H9 (cell line): ENCODE measurements around the gene AKR1D1. TPM values are rescaled to one million over a fixed set of nuclear protein-coding genes. Genes with fewer than 3 reads are reported as not detected.

Source experiments
- DNase-seq: peaks from one replicate; pipeline ENCODE4 v3.0.0-alpha.2; 2017
- H2AFZ ChIP-seq: one replicate; pipeline ENCODE4 v1.6.1; 2013; ENCODE audit warnings: mild to moderate bottlenecking, low read length, control low read depth, moderate library complexity
- H2AK5ac ChIP-seq: 2 replicates; pipeline ENCODE4 v1.6.1; 2013; ENCODE audit warnings: low read length, control low read depth, mixed read lengths; ENCODE audit not compliant: insufficient read length
- H2BK120ac ChIP-seq: one replicate; pipeline ENCODE4 v1.6.1; 2013; ENCODE audit warnings: low read depth, mild to moderate bottlenecking, low read length, control low read depth, inconsistent platforms; ENCODE audit not compliant: poor library complexity, severe bottlenecking
- H2BK12ac ChIP-seq: 2 replicates; pipeline ENCODE4 v1.6.1; 2013; ENCODE audit warnings: low read length, control low read depth, mixed read lengths, low read depth; ENCODE audit not compliant: insufficient read length
- H2BK15ac ChIP-seq: 2 replicates; pipeline ENCODE4 v1.6.1; 2013; ENCODE audit warnings: low read depth, low read length, control low read depth
- H2BK20ac ChIP-seq: one replicate; pipeline ENCODE4 v1.6.1; 2013; ENCODE audit warnings: low read depth, mild to moderate bottlenecking, low read length, control low read depth, inconsistent platforms; ENCODE audit not compliant: poor library complexity, severe bottlenecking
- H2BK5ac ChIP-seq: 2 replicates; pipeline ENCODE4 v1.6.1; 2013; ENCODE audit warnings: low read length, control low read depth, mixed read lengths; ENCODE audit not compliant: insufficient read length
- H3K14ac ChIP-seq: 2 replicates; pipeline ENCODE4 v1.6.1; 2013; ENCODE audit warnings: low read length, control low read depth; ENCODE audit not compliant: insufficient read depth
- H3K18ac ChIP-seq: 2 replicates; pipeline ENCODE4 v1.6.1; 2013; ENCODE audit warnings: low read depth, mild to moderate bottlenecking, mixed read lengths, low read length, control low read depth; ENCODE audit not compliant: insufficient read length
- H3K23ac ChIP-seq: 2 replicates; pipeline ENCODE4 v1.6.1; 2013; ENCODE audit warnings: low read length, control low read depth, mixed read lengths, low read depth; ENCODE audit not compliant: insufficient read length
- H3K23me2 ChIP-seq: 2 replicates; pipeline ENCODE4 v1.6.1; 2013; ENCODE audit warnings: low read depth, mild to moderate bottlenecking, mixed read lengths, low read length, control low read depth; ENCODE audit not compliant: insufficient read length, poor library complexity, severe bottlenecking
- H3K27ac ChIP-seq: 2 replicates; pipeline ENCODE4 v1.5.1; 2013; ENCODE audit warnings: low read length, control low read depth, mixed read lengths, low read depth; ENCODE audit not compliant: insufficient read length
- H3K27me3 ChIP-seq: 2 replicates; pipeline ENCODE4 v1.6.1; 2013; ENCODE audit warnings: low read length, control low read depth, inconsistent platforms; ENCODE audit not compliant: insufficient read depth
- H3K4ac ChIP-seq: 2 replicates; pipeline ENCODE4 v1.6.1; 2013; ENCODE audit warnings: low read depth, mild to moderate bottlenecking, control low read depth, inconsistent platforms, low read length, moderate library complexity
- H3K4me1 ChIP-seq: 2 replicates; pipeline ENCODE4 v1.6.1; 2013; ENCODE audit warnings: low read length, control low read depth, inconsistent platforms; ENCODE audit not compliant: insufficient read depth
- H3K4me2 ChIP-seq: 2 replicates; pipeline ENCODE4 v1.6.1; 2013; ENCODE audit warnings: low read length, control low read depth, mixed read lengths; ENCODE audit not compliant: insufficient read length, insufficient read depth
- H3K56ac ChIP-seq: 2 replicates; pipeline ENCODE4 v1.6.1; 2013; ENCODE audit warnings: low read depth, mild to moderate bottlenecking, mixed read lengths, low read length, control low read depth; ENCODE audit not compliant: insufficient read length
- H3K79me1 ChIP-seq: 2 replicates; pipeline ENCODE4 v1.6.1; 2013; ENCODE audit warnings: low read depth, mild to moderate bottlenecking, moderate library complexity, low read length, control low read depth, inconsistent platforms; ENCODE audit not compliant: insufficient read depth, poor library complexity, severe bottlenecking
- H3K79me2 ChIP-seq: 2 replicates; pipeline ENCODE4 v1.6.1; 2013; ENCODE audit warnings: low read length, control low read depth, inconsistent platforms; ENCODE audit not compliant: insufficient read depth
- H3K9ac ChIP-seq: 2 replicates; pipeline ENCODE4 v1.6.1; 2013; ENCODE audit warnings: low read length, control low read depth, mixed read lengths; ENCODE audit not compliant: insufficient read length; ENCODE audit errors: extremely low read depth
- H3K9me3 ChIP-seq: one replicate; pipeline ENCODE4 v1.6.1; 2013; ENCODE audit warnings: low read depth, low read length, inconsistent platforms; ENCODE audit not compliant: control insufficient read depth
- H3T11ph ChIP-seq: one replicate; pipeline ENCODE4 v1.6.1; 2013; ENCODE audit warnings: mild to moderate bottlenecking, low read length, control low read depth, inconsistent platforms
- H4K20me1 ChIP-seq: one replicate; pipeline ENCODE4 v1.6.1; 2013; ENCODE audit not compliant: control insufficient read depth, insufficient read length, insufficient read depth
- H4K5ac ChIP-seq: 2 replicates; pipeline ENCODE4 v1.6.1; 2013; ENCODE audit warnings: low read depth, mild to moderate bottlenecking, mixed read lengths, low read length, control low read depth; ENCODE audit not compliant: insufficient read length
- H4K8ac ChIP-seq: replicated peaks from 2 replicates; pipeline ENCODE4 v1.6.1; 2013; ENCODE audit warnings: low read length, control low read depth, mixed read lengths, low read depth; ENCODE audit not compliant: insufficient read length
- H4K91ac ChIP-seq: 2 replicates; pipeline ENCODE4 v1.6.1; 2013; ENCODE audit warnings: low read depth, mild to moderate bottlenecking, moderate library complexity, mixed read lengths, low read length, control low read depth; ENCODE audit not compliant: insufficient read length
- H3K27ac Mint-ChIP-seq, 3 experiments: 2 replicates in 2 of 3; 3 replicates in 1 of 3; pipeline ENCODE4 v1.8.0; 2020 to 2021; ENCODE audit warnings: mixed read lengths in 3 of 3, mild to moderate bottlenecking in 1 of 3, moderate library complexity in 1 of 3
- H3K27me3 Mint-ChIP-seq: 2 replicates; pipeline ENCODE4 v1.8.0; 2021; ENCODE audit warnings: low read depth, mild to moderate bottlenecking, moderate library complexity, mixed read lengths
- H3K36me3 Mint-ChIP-seq, 3 experiments: 2 replicates in 2 of 3; 3 replicates in 1 of 3; pipeline ENCODE4 v1.8.0; 2020 to 2021; ENCODE audit warnings: low read depth in 3 of 3, mixed read lengths in 3 of 3; ENCODE audit not compliant: insufficient read depth in 1 of 3
- H3K4me1 Mint-ChIP-seq, 2 experiments: 2 replicates each; pipeline ENCODE4 v1.8.0; 2020; ENCODE audit warnings: mixed read lengths in 2 of 2
- H3K4me3 Mint-ChIP-seq, 2 experiments: 2 replicates in 1 of 2; 3 replicates in 1 of 2; pipeline ENCODE4 v1.8.0; 2020 to 2021; ENCODE audit warnings: mild to moderate bottlenecking in 2 of 2, mixed read lengths in 2 of 2, moderate library complexity in 1 of 2
- H3K9me3 Mint-ChIP-seq, 2 experiments: 2 replicates in 1 of 2; 3 replicates in 1 of 2; pipeline ENCODE4 v1.8.0; 2020; ENCODE audit warnings: mild to moderate bottlenecking in 2 of 2, mixed read lengths in 2 of 2, moderate library complexity in 1 of 2
- WGBS: extraction: QIAGEN DNeasy Blood & Tissue Kit; methylation state at CpG from one replicate; pipeline ENCODE4 v1.1.7; 2013; ENCODE audit warnings: missing lambda C conversion rate, low lambda C conversion rate, mixed read lengths; ENCODE audit not compliant: insufficient read length; ENCODE audit errors: extremely low coverage; 5-methylcytosine and 5-hydroxymethylcytosine counted together
- total RNA-seq: library from RNA; stranded (reverse); gene quantifications from 2 replicates; pipeline ENCODE4 v1.2.1, GENCODE V29; 2021
- TF ChIP-seq, protein P1 (sequence below): fragments of 200-600 bp; sonication (generic); conservative IDR thresholded peaks from 3 replicates; pipeline ENCODE4 v1.8.0; 2021; ENCODE audit warnings: antibody characterized with exemption, mild to moderate bottlenecking

AKR1D1 gene
- total RNA-seq, 1 experiment from 2014 or later = 0.31 TPM

GRCh38 chr7:138070908-138071307, 5.4 kb upstream of the AKR1D1 start:
- no peaks in the 10 kb centered on the region for H3K79me1 ChIP-seq
- no peak overlapping the region for H3K14ac ChIP-seq
- H3K4me2 ChIP-seq = no peak overlapping the region
- peaks cover 26 to 27% of the 10 kb centered on the region in 2 experiments for H3K9me3 Mint-ChIP-seq
- H3K79me2 ChIP-seq = no peaks in the 10 kb centered on the region
- H3K18ac ChIP-seq = no peak overlapping the region
- no peak overlapping the region for H3K4ac ChIP-seq
- no peaks in the 10 kb centered on the region for H3K4me1 ChIP-seq
- no peak overlapping the region for H3K4me3 Mint-ChIP-seq
- TF ChIP-seq, protein P1, sequence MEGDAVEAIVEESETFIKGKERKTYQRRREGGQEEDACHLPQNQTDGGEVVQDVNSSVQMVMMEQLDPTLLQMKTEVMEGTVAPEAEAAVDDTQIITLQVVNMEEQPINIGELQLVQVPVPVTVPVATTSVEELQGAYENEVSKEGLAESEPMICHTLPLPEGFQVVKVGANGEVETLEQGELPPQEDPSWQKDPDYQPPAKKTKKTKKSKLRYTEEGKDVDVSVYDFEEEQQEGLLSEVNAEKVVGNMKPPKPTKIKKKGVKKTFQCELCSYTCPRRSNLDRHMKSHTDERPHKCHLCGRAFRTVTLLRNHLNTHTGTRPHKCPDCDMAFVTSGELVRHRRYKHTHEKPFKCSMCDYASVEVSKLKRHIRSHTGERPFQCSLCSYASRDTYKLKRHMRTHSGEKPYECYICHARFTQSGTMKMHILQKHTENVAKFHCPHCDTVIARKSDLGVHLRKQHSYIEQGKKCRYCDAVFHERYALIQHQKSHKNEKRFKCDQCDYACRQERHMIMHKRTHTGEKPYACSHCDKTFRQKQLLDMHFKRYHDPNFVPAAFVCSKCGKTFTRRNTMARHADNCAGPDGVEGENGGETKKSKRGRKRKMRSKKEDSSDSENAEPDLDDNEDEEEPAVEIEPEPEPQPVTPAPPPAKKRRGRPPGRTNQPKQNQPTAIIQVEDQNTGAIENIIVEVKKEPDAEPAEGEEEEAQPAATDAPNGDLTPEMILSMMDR = no peak
- no peak overlapping the region for H2AFZ ChIP-seq
- H2BK120ac ChIP-seq = no peak overlapping the region
- peaks cover 17% of the 10 kb centered on the region for H3K9me3 ChIP-seq
- no peak overlapping the region for H4K91ac ChIP-seq
- no peak overlapping the region for H3K23ac ChIP-seq
- H3K23me2 ChIP-seq = no peaks in the 10 kb centered on the region
- no peak overlapping the region for H2BK20ac ChIP-seq
- H4K8ac ChIP-seq = no peak overlapping the region
- no peak overlapping the region for H2BK15ac ChIP-seq
- H3K36me3 Mint-ChIP-seq = peaks cover 22 to 31% (median 24%) of the 10 kb centered on the region in 3 experiments
- H2AK5ac ChIP-seq = no peak overlapping the region
- no peak overlapping the region for H3T11ph ChIP-seq
- no peak overlapping the region for H3K56ac ChIP-seq
- H3K27me3 ChIP-seq = no peaks in the 10 kb centered on the region
- no peaks in the 10 kb centered on the region for H4K20me1 ChIP-seq
- 0 out of 7 replicates have a peak overlapping the region, but pooled peaks of 1 of the 3 experiments have one; percentile 21 for H3K27ac Mint-ChIP-seq
- WGBS = no CpG with 5 or more reads among the region's 2 CpGs
- H2BK12ac ChIP-seq = no peak overlapping the region
- H3K4me1 Mint-ChIP-seq = peaks cover 25 to 34% of the 10 kb centered on the region in 2 experiments
- no peak for DNase-seq
- no peak overlapping the region for H3K27ac ChIP-seq
- H4K5ac ChIP-seq = no peak overlapping the region
- H2BK5ac ChIP-seq = no peak overlapping the region
- no peak overlapping the region for H3K9ac ChIP-seq
- no peaks in the 10 kb centered on the region for H3K27me3 Mint-ChIP-seq
